ENCODE data around the gene ROBO1.

- no peak for TF ChIP-seq CTCF (IDR thresholded peaks at IDR 0.05)
- no peak for TF ChIP-seq POLR2A (IDR thresholded peaks at IDR 0.05)
Observed at GRCh38 chr3:79467721-79468120, 300.1 kb downstream of the ROBO1 start.

All from right lobe of liver (tissue), 4 donors.